ENCODE data around the gene DCTN3.

- TF ChIP-seq POLR2A (IDR thresholded peaks at IDR 0.05; ENCODE audit: low read depth, low read length) (no peak), POLR2AphosphoS5 (IDR thresholded peaks at IDR 0.05; ENCODE audit: low read depth, low read length) (no peak), TAF1 (IDR thresholded peaks at IDR 0.05; ENCODE audit: borderline replicate concordance, low read depth, low read length) (no peak)
Measured at GRCh38 chr9:34599546-34599945, 20.7 kb downstream of the DCTN3 start.

Measured in GM12892 (cell line).